Measurements from ENCODE around the gene RBMX.

Gene RBMX

GRCh38 chrX:136849395-136849794 is 31.1 kb downstream of the RBMX start:
- in situ Hi-C loops (cut with MboI; ENCODE audit: low sequenced_read_pairs) = no loop called here

DNA sequence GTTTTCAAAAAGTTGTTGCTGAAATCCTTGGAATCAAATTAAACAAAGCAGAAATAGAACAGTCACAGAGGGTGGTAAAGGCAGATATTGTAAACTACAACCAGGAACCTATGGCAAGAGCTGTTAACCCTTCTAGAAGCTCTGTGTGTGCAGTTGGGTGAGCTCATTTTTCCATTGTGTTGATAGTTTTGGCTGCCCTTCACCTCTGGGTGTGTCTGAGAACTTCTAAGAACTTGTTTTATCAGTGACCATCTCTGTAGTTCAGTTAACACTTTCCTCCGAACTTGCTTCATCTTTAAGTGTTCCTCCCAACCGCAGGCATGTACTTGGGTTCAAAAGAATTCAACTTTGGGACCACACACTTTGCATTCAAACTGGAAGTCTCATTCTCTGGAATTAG is 32.7 kb downstream of the RBMX start:
- in situ Hi-C loops (cut with MboI; ENCODE audit: low sequenced_read_pairs) = no loop called here

GRCh38 chrX:136839196-136839595 is 41.3 kb downstream of the RBMX start:
- in situ Hi-C loops (cut with MboI; ENCODE audit: low sequenced_read_pairs) = no loop called here

GRCh38 chrX:136835761-136836160 is 44.8 kb downstream of the RBMX start:
- in situ Hi-C loops (cut with MboI; ENCODE audit: low sequenced_read_pairs) = no loop called here

DNA sequence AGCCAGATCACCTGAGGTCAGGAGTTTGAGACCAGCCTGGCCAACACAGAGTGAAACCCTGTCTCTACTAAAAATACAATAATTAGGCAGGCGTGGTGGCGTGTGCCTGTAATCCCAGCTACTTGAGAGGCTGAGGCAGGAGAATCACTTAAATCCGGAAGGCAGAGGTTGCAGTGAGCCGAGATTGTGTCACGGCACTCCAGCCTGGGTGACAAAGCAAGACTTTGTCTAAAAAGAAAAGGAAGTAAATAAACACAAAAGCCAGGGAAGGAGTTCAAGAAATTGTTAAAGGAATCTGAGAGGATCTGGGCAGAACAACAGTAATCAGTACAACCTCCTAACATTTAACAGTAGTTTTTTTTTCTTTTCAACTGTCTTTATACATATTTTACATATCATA is 51.1 kb downstream of the RBMX start:
- in situ Hi-C loops (cut with MboI; ENCODE audit: low sequenced_read_pairs) = no loop called here

- in situ Hi-C loops (cut with MboI; ENCODE audit: low sequenced_read_pairs) = no loop called here
These were observed 51.7 kb downstream of the RBMX start for GRCh38 chrX:136828830-136829229.

DNA sequence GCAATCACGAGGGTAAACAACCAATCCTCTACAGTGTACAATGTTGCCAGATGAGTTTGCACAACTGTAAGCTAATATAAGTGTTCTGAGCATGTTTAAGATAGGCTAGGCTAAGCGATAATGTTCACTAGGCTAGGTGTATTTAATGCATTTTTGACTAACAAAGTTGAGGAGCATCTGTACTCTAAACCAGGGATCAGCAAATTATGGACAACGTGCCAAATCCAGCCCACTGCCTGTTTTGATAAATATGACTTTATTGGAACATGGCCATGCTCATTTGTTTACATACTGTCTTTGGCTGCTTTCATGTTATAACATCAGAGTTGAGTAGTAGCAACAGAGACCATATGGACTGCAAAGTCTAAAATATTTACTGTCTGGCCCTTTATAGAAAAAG is 53.5 kb downstream of the RBMX start:
- in situ Hi-C loops (cut with MboI; ENCODE audit: low sequenced_read_pairs) = no loop called here

- in situ Hi-C loops (cut with MboI; ENCODE audit: low sequenced_read_pairs) = no loop called here
These were observed 54.8 kb downstream of the RBMX start for GRCh38 chrX:136825771-136826170.

Measured in HL-60/S4 treated with phorbol 12-myristate 13-acetate at 8.2 ng/mL for 4 days and 3 days (cell line).